ENCODE data around the gene FBXO22. TPM values are rescaled to one million over a fixed set of nuclear protein-coding genes. Genes with fewer than 3 reads are reported as not detected.

The FBXO22 gene
- total RNA-seq, 2 donors from 2014 or later, result 8.5 to 10.2 TPM

- no peak for DNase-seq (ENCODE audit: low spot score)
- Histone ChIP-seq H3K36me3 (peaks cover 7% of the 10 kb centered on the region), H3K4me3 (no peak overlapping the region), H3K27ac (no peak overlapping the region), H3K27me3 (no peaks in the 10 kb centered on the region), H3K4me1 (no peaks in the 10 kb centered on the region), H3K9me3 (no peaks in the 10 kb centered on the region)
- no peak for TF ChIP-seq CTCF (IDR thresholded peaks at IDR 0.05)
These were observed 19.6 kb upstream of the FBXO22 start for GRCh38 chr15:75884041-75884440.

- TF ChIP-seq CTCF (IDR thresholded peaks at IDR 0.05), result no peak
- Histone ChIP-seq H3K9me3 (no peaks in the 10 kb centered on the region), H3K4me3 (no peak overlapping the region), H3K27me3 (no peaks in the 10 kb centered on the region), H3K27ac (no peak overlapping the region), H3K36me3 (no peaks in the 10 kb centered on the region), H3K4me1 (peaks cover 0 to 5% of the 10 kb centered on the region in 2 donors)
- DNase-seq (ENCODE audit: low spot score), result no peak
These were observed 16.5 kb upstream of the FBXO22 start for GRCh38 chr15:75887178-75887577.

- Histone ChIP-seq H3K27ac (no peak overlapping the region), H3K36me3 (no peaks in the 10 kb centered on the region)
- no peak for TF ChIP-seq CTCF (IDR thresholded peaks at IDR 0.05)
These were observed 11.8 kb upstream of the FBXO22 start for GRCh38 chr15:75891895-75892294.

GRCh38 chr15:75895731-75896130 is 7.9 kb upstream of the FBXO22 start:
- Histone ChIP-seq H3K27me3 (no peaks in the 10 kb centered on the region), H3K4me1 (peaks cover 0 to 5% of the 10 kb centered on the region in 2 donors), H3K4me3 (no peak overlapping the region), H3K9me3 (no peaks in the 10 kb centered on the region), H3K27ac (no peak overlapping the region), H3K36me3 (no peaks in the 10 kb centered on the region)
- DNase-seq (ENCODE audit: low spot score), result no peak
- no peak for TF ChIP-seq CTCF (IDR thresholded peaks at IDR 0.05)

More at GRCh38 chr15:75891895-75892294, 11.8 kb upstream of the FBXO22 start:
- H3K27me3 ChIP-seq, result no peaks in the 10 kb centered on the region
- H3K4me3 ChIP-seq, result no peak overlapping the region
- H3K9me3 ChIP-seq, result no peaks in the 10 kb centered on the region
- DNase-seq (ENCODE audit: low spot score), result no peak
- H3K4me1 ChIP-seq, result peaks cover 0 to 5% of the 10 kb centered on the region in 2 donors

- Histone ChIP-seq H3K27ac (no peak overlapping the region), H3K36me3 (peaks cover 4% of the 10 kb centered on the region)
These were observed 3.1 kb upstream of the FBXO22 start for GRCh38 chr15:75900577-75900976.

More at GRCh38 chr15:75900577-75900976, 3.1 kb upstream of the FBXO22 start:
- no peak overlapping the region for H3K4me3 ChIP-seq
- no peaks in the 10 kb centered on the region for H3K27me3 ChIP-seq
- no peak for TF ChIP-seq CTCF (IDR thresholded peaks at IDR 0.05)
- peaks cover 0 to 19% of the 10 kb centered on the region in 2 donors for H3K4me1 ChIP-seq
- DNase-seq (ENCODE audit: low spot score), result no peak
- no peaks in the 10 kb centered on the region for H3K9me3 ChIP-seq
